ENCODE results near the gene ASPHD2.

Gene ASPHD2

DNA sequence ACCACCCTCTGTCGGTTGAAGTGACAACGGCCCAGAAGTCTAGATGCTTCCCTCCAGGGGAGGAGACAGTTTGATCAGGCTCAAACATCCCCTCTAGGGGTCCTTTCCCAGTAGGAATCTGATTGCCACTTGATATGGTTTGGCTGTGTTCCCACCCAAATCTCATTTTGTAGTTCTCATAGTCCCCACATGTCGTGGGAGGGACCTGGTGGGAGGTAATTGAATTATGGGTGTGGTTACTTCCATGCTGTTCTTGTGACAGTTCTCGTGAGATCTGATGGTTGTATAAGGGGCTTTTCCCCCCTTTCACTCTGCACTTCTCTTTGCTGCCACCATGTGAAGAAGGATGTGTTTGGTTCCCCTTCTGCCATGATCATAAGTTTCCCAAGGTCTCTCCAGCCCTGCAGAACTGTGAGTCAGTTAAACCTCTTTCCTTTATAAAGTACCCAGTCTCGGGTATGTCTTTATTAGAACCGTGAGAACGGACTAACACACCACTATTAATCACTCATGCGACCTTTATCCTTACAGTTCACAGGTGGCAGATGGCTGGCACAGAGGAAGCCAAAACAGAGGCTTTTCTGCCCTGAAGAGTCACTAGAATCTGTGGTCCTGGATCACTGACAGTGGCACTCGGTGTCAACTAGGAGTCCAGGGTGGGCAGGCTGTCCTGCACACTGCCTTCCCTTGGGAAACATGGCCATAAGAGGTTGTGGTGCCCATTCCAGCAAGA is 21.6 kb downstream of the ASPHD2 start:
- Histone ChIP-seq H3K4me1 (ENCODE audit: control insufficient read depth, low read length) (no peaks in the 10 kb centered on the region), H3K9me3 (ENCODE audit: control insufficient read depth, insufficient read depth, low read length) (no peaks in the 10 kb centered on the region), H3F3A (ENCODE audit: control insufficient read depth, insufficient read depth) (peaks cover 5% of the 10 kb centered on the region; the same call in 1 of the 2 replicates), H3K36me3 (ENCODE audit: control insufficient read depth, low read length) (peaks cover 52% of the 10 kb centered on the region), H4K20me1 (ENCODE audit: control insufficient read depth, insufficient read depth, low read depth, low read length) (no peaks in the 10 kb centered on the region), H3K4me2 (ENCODE audit: low read length) (no peak overlapping the region), H3K4me3 (ENCODE audit: low read length) (no peak overlapping the region), H3K9me2 (replicated peaks; ENCODE audit: control insufficient read depth, low read length) (no peaks in the 10 kb centered on the region), H3K27me3 (ENCODE audit: control insufficient read depth, low read length) (no peaks in the 10 kb centered on the region), H3K27ac (ENCODE audit: low read depth, low read length) (no peak overlapping the region), H3K79me2 (ENCODE audit: control insufficient read depth, low read length) (peaks cover 6% of the 10 kb centered on the region)
- TF ChIP-seq, protein P1, sequence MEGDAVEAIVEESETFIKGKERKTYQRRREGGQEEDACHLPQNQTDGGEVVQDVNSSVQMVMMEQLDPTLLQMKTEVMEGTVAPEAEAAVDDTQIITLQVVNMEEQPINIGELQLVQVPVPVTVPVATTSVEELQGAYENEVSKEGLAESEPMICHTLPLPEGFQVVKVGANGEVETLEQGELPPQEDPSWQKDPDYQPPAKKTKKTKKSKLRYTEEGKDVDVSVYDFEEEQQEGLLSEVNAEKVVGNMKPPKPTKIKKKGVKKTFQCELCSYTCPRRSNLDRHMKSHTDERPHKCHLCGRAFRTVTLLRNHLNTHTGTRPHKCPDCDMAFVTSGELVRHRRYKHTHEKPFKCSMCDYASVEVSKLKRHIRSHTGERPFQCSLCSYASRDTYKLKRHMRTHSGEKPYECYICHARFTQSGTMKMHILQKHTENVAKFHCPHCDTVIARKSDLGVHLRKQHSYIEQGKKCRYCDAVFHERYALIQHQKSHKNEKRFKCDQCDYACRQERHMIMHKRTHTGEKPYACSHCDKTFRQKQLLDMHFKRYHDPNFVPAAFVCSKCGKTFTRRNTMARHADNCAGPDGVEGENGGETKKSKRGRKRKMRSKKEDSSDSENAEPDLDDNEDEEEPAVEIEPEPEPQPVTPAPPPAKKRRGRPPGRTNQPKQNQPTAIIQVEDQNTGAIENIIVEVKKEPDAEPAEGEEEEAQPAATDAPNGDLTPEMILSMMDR (IDR thresholded peaks at IDR 0.05; ENCODE audit: low read depth, low read length, poor library complexity, severe bottlenecking), result no peak
- no peak for TF ChIP-seq EZH2phosphoT487 (IDR thresholded peaks at IDR 0.05; ENCODE audit: borderline replicate concordance, low read length)

DNA sequence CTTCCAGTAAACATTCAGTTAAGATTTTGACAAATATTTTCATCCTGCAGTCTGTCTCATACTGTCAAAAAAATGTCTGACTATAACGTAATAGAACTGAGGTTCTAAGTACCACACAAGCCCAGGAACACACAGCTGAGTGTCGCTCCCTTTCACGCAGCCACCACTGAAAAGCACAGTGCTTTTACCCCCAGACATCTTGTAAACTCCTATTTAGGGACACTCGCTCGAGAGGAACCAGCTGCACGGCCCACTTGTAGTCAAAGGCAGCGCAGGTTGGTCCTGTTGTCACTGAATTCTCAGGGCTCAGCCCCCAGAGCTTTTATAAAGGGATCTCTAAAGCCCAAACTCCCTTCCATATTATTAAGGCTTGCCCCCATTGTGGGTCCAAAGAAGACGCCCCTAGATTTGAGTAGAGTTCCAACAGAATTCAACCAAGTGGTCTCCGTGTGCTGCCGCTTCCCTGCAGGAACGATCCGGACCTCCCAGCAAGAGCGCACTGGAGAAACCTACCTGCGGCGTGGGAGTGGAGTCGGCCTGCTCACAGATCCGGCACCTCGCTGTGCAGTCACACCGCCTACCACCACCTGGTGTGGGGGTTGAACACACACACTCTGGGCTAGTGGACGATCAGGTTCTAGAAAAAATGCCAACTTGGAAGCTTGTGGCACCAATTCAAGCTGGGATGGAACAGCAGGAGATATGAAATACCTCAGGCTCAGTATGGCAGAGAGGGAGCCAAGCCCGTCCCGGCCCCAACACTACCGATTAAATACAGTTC is 23.4 kb downstream of the ASPHD2 start:
- H3K4me2 ChIP-seq (ENCODE audit: low read length), result no peak overlapping the region
- no peaks in the 10 kb centered on the region for H3K9me2 ChIP-seq (replicated peaks; ENCODE audit: control insufficient read depth, low read length)
- peaks cover 12% of the 10 kb centered on the region for H3K79me2 ChIP-seq (ENCODE audit: control insufficient read depth, low read length)
- H4K20me1 ChIP-seq (ENCODE audit: control insufficient read depth, insufficient read depth, low read depth, low read length), result no peaks in the 10 kb centered on the region
- H3K9me3 ChIP-seq (ENCODE audit: control insufficient read depth, insufficient read depth, low read length), result no peaks in the 10 kb centered on the region
- H3K27me3 ChIP-seq (ENCODE audit: control insufficient read depth, low read length), result no peaks in the 10 kb centered on the region
- TF ChIP-seq, protein P1 (IDR thresholded peaks at IDR 0.05; ENCODE audit: low read depth, low read length, poor library complexity, severe bottlenecking), result no peak
- H3K27ac ChIP-seq (ENCODE audit: low read depth, low read length), result no peak overlapping the region
- peaks cover 60% of the 10 kb centered on the region for H3K36me3 ChIP-seq (ENCODE audit: control insufficient read depth, low read length)
- H3K4me1 ChIP-seq (ENCODE audit: control insufficient read depth, low read length), result no peaks in the 10 kb centered on the region
- H3K4me3 ChIP-seq (ENCODE audit: low read length), result no peak overlapping the region
- H3F3A ChIP-seq (ENCODE audit: control insufficient read depth, insufficient read depth), result peaks cover 5% of the 10 kb centered on the region; the same call in 1 of the 2 replicates

DNA sequence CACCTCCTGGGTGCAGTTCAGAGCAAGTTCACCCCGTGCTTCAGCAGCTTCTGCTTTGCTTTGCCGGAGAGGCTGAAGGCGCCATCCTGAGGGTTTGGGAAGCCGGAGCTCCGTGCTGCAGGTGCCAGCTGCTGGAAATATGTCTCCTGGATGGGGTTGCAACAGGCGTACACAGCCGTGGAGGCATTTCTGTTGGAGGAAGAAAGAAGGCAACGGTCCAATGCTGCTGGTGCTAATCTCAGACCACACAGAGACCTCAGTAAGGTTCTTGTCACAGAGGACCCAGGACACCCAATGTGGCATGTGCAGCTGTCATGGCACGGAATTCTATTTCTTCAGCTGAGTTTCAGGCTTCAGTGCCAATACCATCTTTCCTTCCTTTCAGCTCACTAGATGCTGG is 24.2 kb downstream of the ASPHD2 start:
- H3K9me3 ChIP-seq (ENCODE audit: control insufficient read depth, insufficient read depth, low read length), result no peaks in the 10 kb centered on the region
- no peaks in the 10 kb centered on the region for H3K4me1 ChIP-seq (ENCODE audit: control insufficient read depth, low read length)
- no peaks in the 10 kb centered on the region for H3K27me3 ChIP-seq (ENCODE audit: control insufficient read depth, low read length)
- H3K4me2 ChIP-seq (ENCODE audit: low read length), result no peak overlapping the region
- peaks cover 20% of the 10 kb centered on the region for H3K79me2 ChIP-seq (ENCODE audit: control insufficient read depth, low read length)
- no peaks in the 10 kb centered on the region for H4K20me1 ChIP-seq (ENCODE audit: control insufficient read depth, insufficient read depth, low read depth, low read length)
- H3F3A ChIP-seq (ENCODE audit: control insufficient read depth, insufficient read depth), result 0 out of 2 replicates have a peak, but pooled peaks cover 3% of the 10 kb centered on the region
- TF ChIP-seq, protein P1 (IDR thresholded peaks at IDR 0.05; ENCODE audit: low read depth, low read length, poor library complexity, severe bottlenecking), result no peak
- TF ChIP-seq EZH2phosphoT487 (IDR thresholded peaks at IDR 0.05; ENCODE audit: borderline replicate concordance, low read length), result no peak
- no peak overlapping the region for H3K27ac ChIP-seq (ENCODE audit: low read depth, low read length)
- H3K4me3 ChIP-seq (ENCODE audit: low read length), result no peak overlapping the region
- H3K36me3 ChIP-seq (ENCODE audit: control insufficient read depth, low read length), result peaks cover 67% of the 10 kb centered on the region
- no peaks in the 10 kb centered on the region for H3K9me2 ChIP-seq (replicated peaks; ENCODE audit: control insufficient read depth, low read length)

Measured in DOHH2 (cell line).